Measurements from ENCODE around the gene AVEN.

DNA sequence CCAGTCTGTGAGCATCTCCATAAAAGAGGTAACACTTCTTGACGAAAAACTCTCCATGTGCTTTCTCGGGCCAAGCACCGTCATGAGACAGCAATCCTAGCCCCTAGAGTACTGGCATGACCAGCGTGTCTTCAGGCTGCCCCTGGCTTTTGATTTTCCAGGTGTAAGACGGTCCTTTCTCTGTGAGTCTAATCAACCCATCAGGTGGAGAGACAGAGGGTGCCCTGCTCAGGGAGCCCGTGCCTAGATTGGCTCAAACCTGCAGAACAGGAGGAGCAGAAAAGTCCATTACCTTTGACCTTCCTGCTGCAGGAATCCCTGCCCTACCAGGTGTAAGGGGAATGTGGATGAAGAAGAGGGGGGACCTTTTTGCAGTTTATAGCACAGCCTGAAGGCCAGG lies 180.2 kb downstream of the AVEN start:
- no peak for TF ChIP-seq CTCF (IDR thresholded peaks at IDR 0.05)
- no peak for TF ChIP-seq ZFX (IDR thresholded peaks at IDR 0.05; ENCODE audit: borderline replicate concordance)

Measured in 22Rv1 (cell line).